ENCODE results near the gene DYSF. TPM values are rescaled to one million over a fixed set of nuclear protein-coding genes. Genes with fewer than 3 reads are reported as not detected.

DYSF gene
- polyA plus RNA-seq, 1 of the 3 experiments (the other 2 are of a cell fraction): 0.10 TPM

GRCh38 chr2:71721362-71721665 lies 268.0 kb downstream of the DYSF start:
- no peaks in the 10 kb centered on the region for H3K79me2 ChIP-seq (ENCODE audit: insufficient read depth)
- ChIA-PET POLR2A (no interaction called here), CTCF (interaction anchor here (1.2 to 1.7 kb wide), 2 partner anchors 77 to 175 kb away, joined by 3 to 5 read pairs; no protein-coding TSS in a partner anchor)
- DNase-seq: no peak
- no peaks in the 10 kb centered on the region for H4K20me1 ChIP-seq (ENCODE audit: insufficient read depth)
- H3K9ac ChIP-seq: no peak overlapping the region
- no peak overlapping the region for H3K4me3 ChIP-seq (ENCODE audit: low read depth in 2 of 2, low read length in 1 of 2)
- no peak overlapping the region for H3K4me2 ChIP-seq
- H3K9me3 ChIP-seq: peaks cover 6% of the 10 kb centered on the region; the same call in 1 of the 2 replicates
- no peaks in the 10 kb centered on the region for H3K9me2 ChIP-seq
- 60% methylated on average over 1 of the region's 1 CpG for WGBS (ENCODE audit: low lambda C conversion rate)
- H2AFZ ChIP-seq (ENCODE audit: low read depth): no peak overlapping the region
- H3F3A ChIP-seq (replicated peaks; ENCODE audit: insufficient read depth): no peaks in the 10 kb centered on the region
- H3K4me1 ChIP-seq (ENCODE audit: control insufficient read depth in 1 of 2, insufficient read depth in 2 of 2, low read depth in 1 of 2, low read length in 1 of 2): peaks cover 0 to 3% of the 10 kb centered on the region in 2 experiments; a peak in 1 of 4 replicates
- H3K27me3 ChIP-seq (ENCODE audit: insufficient read depth): no peaks in the 10 kb centered on the region
- H3K27ac ChIP-seq (ENCODE audit: low read depth in 2 of 2, low read length in 1 of 2): peak overlapping the region in 1 of 2 experiments; percentile 29; a peak in 1 of 4 replicates
- no peaks in the 10 kb centered on the region for H3K36me3 ChIP-seq (replicated peaks in 1 of 2; ENCODE audit: control insufficient read depth in 1 of 2, insufficient read depth in 2 of 2, low read length in 1 of 2)
- no peak for TF ChIP-seq ELF1 (IDR thresholded peaks at IDR 0.05)
- TF ChIP-seq TEAD4 (IDR thresholded peaks at IDR 0.05; ENCODE audit: borderline replicate concordance, insufficient read depth): no peak
- TF ChIP-seq FOXJ3 (CRISPR knock-in tag; IDR thresholded peaks at IDR 0.05): no peak
- TF ChIP-seq, protein P1, sequence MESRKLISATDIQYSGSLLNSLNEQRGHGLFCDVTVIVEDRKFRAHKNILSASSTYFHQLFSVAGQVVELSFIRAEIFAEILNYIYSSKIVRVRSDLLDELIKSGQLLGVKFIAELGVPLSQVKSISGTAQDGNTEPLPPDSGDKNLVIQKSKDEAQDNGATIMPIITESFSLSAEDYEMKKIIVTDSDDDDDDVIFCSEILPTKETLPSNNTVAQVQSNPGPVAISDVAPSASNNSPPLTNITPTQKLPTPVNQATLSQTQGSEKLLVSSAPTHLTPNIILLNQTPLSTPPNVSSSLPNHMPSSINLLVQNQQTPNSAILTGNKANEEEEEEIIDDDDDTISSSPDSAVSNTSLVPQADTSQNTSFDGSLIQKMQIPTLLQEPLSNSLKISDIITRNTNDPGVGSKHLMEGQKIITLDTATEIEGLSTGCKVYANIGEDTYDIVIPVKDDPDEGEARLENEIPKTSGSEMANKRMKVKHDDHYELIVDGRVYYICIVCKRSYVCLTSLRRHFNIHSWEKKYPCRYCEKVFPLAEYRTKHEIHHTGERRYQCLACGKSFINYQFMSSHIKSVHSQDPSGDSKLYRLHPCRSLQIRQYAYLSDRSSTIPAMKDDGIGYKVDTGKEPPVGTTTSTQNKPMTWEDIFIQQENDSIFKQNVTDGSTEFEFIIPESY (IDR thresholded peaks at IDR 0.05; ENCODE audit: borderline replicate concordance, low read depth): no peak
- TF ChIP-seq IRF3 (IDR thresholded peaks at IDR 0.05; ENCODE audit: low read depth, low read length): no peak
- no peak for TF ChIP-seq CHD2 (IDR thresholded peaks at IDR 0.05; ENCODE audit: low read length, partially characterized antibody)
- TF ChIP-seq USF2 (IDR thresholded peaks at IDR 0.05; ENCODE audit: borderline replicate concordance, low read depth, low read length): no peak
- no peak for TF ChIP-seq MEF2A (IDR thresholded peaks at IDR 0.05; ENCODE audit: borderline replicate concordance, low read depth)
- no peak for TF ChIP-seq POLR2AphosphoS5 (IDR thresholded peaks at IDR 0.05; ENCODE audit: low read depth, low read length)
- TF ChIP-seq GATA2 (CRISPR knock-in tag; IDR thresholded peaks at IDR 0.05): no peak

GRCh38 chr2:71721669-71722068 lies 268.3 kb downstream of the DYSF start:
- Histone ChIP-seq H3K27ac (ENCODE audit: low read depth in 2 of 2, low read length in 1 of 2) (peak overlapping the region in 1 of 2 experiments; percentile 29; a peak in 1 of 4 replicates), H3K9ac (no peak overlapping the region), H2AFZ (ENCODE audit: low read depth) (no peak overlapping the region), H3K4me1 (ENCODE audit: control insufficient read depth in 1 of 2, insufficient read depth in 2 of 2, low read depth in 1 of 2, low read length in 1 of 2) (peaks cover 0 to 1% of the 10 kb centered on the region in 2 experiments; a peak in 1 of 4 replicates), H3K4me2 (no peak overlapping the region), H4K20me1 (ENCODE audit: insufficient read depth) (no peaks in the 10 kb centered on the region), H3K9me3 (peaks cover 6% of the 10 kb centered on the region; the same call in 1 of the 2 replicates), H3K9me2 (no peaks in the 10 kb centered on the region), H3F3A (replicated peaks; ENCODE audit: insufficient read depth) (no peaks in the 10 kb centered on the region), H3K4me3 (ENCODE audit: low read depth in 2 of 2, low read length in 1 of 2) (no peak overlapping the region), H3K27me3 (ENCODE audit: insufficient read depth) (no peaks in the 10 kb centered on the region), H3K79me2 (ENCODE audit: insufficient read depth) (no peaks in the 10 kb centered on the region), H3K36me3 (replicated peaks in 1 of 2; ENCODE audit: control insufficient read depth in 1 of 2, insufficient read depth in 2 of 2, low read length in 1 of 2) (no peaks in the 10 kb centered on the region)
- ChIA-PET CTCF (interaction anchor here (1.2 kb wide), 1 partner anchor 76 kb away, joined by 5 read pairs; no protein-coding TSS in a partner anchor), POLR2A (no interaction called here)
- no peak for DNase-seq
- 5% methylated on average over 2 of the region's 2 CpGs for WGBS (ENCODE audit: low lambda C conversion rate)
- no peak for TF ChIP-seq ELF1 (IDR thresholded peaks at IDR 0.05)
- TF ChIP-seq RFX5 (IDR thresholded peaks at IDR 0.05; ENCODE audit: low read length): no peak
- TF ChIP-seq CTCF (IDR thresholded peaks at IDR 0.05): no peak
- TF ChIP-seq TAF1 (IDR thresholded peaks at IDR 0.05; ENCODE audit: borderline replicate concordance, low read depth, low read length): no peak
- no peak for TF ChIP-seq CHD2 (IDR thresholded peaks at IDR 0.05; ENCODE audit: low read length, partially characterized antibody)
- TF ChIP-seq FOSL2 (IDR thresholded peaks at IDR 0.05; ENCODE audit: borderline replicate concordance, low read depth): no peak
- TF ChIP-seq GATA2 (CRISPR knock-in tag; IDR thresholded peaks at IDR 0.05): no peak
- TF ChIP-seq FOXJ3 (CRISPR knock-in tag; IDR thresholded peaks at IDR 0.05): no peak
- no peak for TF ChIP-seq REST (IDR thresholded peaks at IDR 0.05; ENCODE audit: low read depth, low read length)
- TF ChIP-seq MXI1 (IDR thresholded peaks at IDR 0.05; ENCODE audit: low read depth, low read length): no peak
- TF ChIP-seq GABPA (IDR thresholded peaks at IDR 0.05; ENCODE audit: low read depth): no peak
- no peak for TF ChIP-seq RXRA (IDR thresholded peaks at IDR 0.05; ENCODE audit: borderline replicate concordance, low read depth)
